GM21360 (cell line): ENCODE results near the gene USPL1.

Experiments used
- ATAC-seq: cut with Tn5 transposase; IDR thresholded peaks from one replicate; pipeline ENCODE4 v1.9.1; 2021; ENCODE audit warnings: mild to moderate bottlenecking, moderate library complexity; ENCODE audit not compliant: unreplicated experiment

USPL1 gene

GRCh38 chr13:30696278-30697176 lies 78.8 kb downstream of the USPL1 start:
- ATAC-seq: no peak

GRCh38 chr13:30697177-30697953 lies 79.6 kb downstream of the USPL1 start:
- ATAC-seq: no peak

GRCh38 chr13:30697996-30698401 lies 80.3 kb downstream of the USPL1 start:
- ATAC-seq: no peak

- no peak for ATAC-seq
Observed at GRCh38 chr13:30698488-30699005, 80.8 kb downstream of the USPL1 start.

GRCh38 chr13:30700364-30700763 lies 82.6 kb downstream of the USPL1 start:
- no peak for ATAC-seq

GRCh38 chr13:30702006-30702405 lies 84.3 kb downstream of the USPL1 start:
- no peak for ATAC-seq

GRCh38 chr13:30704596-30704995 lies 86.9 kb downstream of the USPL1 start:
- no peak for ATAC-seq

GRCh38 chr13:30705680-30706079 lies 88.0 kb downstream of the USPL1 start:
- no peak for ATAC-seq

- ATAC-seq: no peak
Observed at GRCh38 chr13:30708541-30708940, 90.8 kb downstream of the USPL1 start.
